Choroid plexus epithelial cell (primary cell): ENCODE data around the gene NEK6.

Source experiments
- DNase-seq: peaks from one replicate; pipeline ENCODE4 v3.0.0-alpha.2; 2010; ENCODE audit warnings: low read depth
- H3K4me3 ChIP-seq: 2 replicates; pipeline ENCODE4 v1.5.1; 2011; ENCODE audit warnings: low read depth, mild to moderate bottlenecking, control low read depth, low read length, moderate library complexity
- CTCF ChIP-seq: conservative IDR thresholded peaks from 2 replicates; pipeline ENCODE4 v1.5.1; 2011; ENCODE audit warnings: low read depth, mild to moderate bottlenecking, control low read depth, inconsistent platforms, low read length, moderate library complexity

NEK6 gene

GRCh38 chr9:124283228-124283814 lies 25.6 kb downstream of the NEK6 start:
- TF ChIP-seq CTCF = no peak
- no peak for DNase-seq
- H3K4me3 ChIP-seq = no peak overlapping the region

GRCh38 chr9:124284237-124284831 lies 26.6 kb downstream of the NEK6 start:
- H3K4me3 ChIP-seq = no peak overlapping the region
- TF ChIP-seq CTCF = peak; percentile 10
- no peak for DNase-seq

DNA sequence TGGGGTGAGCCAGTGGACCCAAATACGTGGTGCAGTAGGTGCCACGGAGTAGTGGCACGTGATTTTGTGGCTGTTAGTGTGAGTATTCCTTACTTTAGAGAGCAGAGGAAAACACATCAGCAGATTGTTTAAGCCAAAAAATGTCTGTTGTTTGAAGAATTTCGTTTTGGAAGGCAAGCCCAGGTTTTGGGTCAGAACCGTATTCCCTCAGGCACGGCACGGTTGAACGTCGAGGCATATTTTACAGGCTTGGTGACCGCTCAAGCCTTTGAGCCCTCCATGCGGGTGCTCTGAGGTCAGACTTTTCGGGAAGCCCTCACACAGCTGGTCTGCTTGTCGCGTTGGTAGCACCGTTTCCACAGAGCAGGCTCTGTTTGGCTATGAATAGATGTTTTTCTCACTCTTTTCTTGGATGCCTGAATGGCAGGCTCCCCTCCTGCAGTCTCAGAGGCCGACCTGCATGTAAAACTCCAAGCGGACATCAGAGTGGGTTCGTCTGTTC lies 27.2 kb downstream of the NEK6 start:
- H3K4me3 ChIP-seq = no peak overlapping the region
- no peak for TF ChIP-seq CTCF
- DNase-seq = peak; percentile 70

GRCh38 chr9:124285490-124285889 lies 27.7 kb downstream of the NEK6 start:
- no peak overlapping the region for H3K4me3 ChIP-seq

GRCh38 chr9:124285903-124286291 lies 28.1 kb downstream of the NEK6 start:
- no peak overlapping the region for H3K4me3 ChIP-seq
- DNase-seq = peak; percentile 99
- no peak for TF ChIP-seq CTCF

More at GRCh38 chr9:124285490-124285889, 27.7 kb downstream of the NEK6 start:
- no peak for DNase-seq
- no peak for TF ChIP-seq CTCF

DNA sequence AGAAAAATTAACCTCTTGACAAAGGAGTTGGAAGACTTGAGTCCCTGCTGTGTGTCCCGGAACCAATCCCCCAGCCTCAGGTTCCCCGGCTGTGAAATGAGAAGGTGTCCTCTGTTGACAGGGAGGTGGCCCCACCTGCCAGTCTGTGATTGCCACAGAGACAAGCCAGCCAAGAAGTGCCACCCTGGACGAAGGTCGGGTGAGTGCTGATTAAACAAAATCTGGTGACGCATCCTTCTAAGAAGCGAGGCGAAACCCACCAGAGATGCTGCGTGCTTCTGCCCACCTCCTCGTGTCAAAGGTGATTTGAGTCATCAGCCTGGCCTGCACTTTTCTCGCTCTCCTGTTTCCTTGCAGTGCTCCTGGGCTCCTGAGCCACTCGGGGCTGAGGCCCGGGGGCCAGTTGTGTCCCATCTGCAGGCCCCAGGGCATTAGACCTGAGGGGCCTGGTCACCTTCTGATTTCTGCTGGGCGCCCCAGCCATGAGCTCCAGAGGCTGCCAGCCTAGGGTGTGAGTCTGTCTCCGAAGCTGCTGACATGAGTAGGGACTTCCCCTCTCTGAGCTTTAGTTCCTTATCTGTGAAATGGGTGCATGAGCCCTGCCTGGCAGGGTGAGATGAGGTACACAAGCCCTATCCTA lies 28.7 kb downstream of the NEK6 start:
- peak; percentile 92 for DNase-seq
- no peak for TF ChIP-seq CTCF
- no peak overlapping the region for H3K4me3 ChIP-seq
